HepG2 (cell line): Measurements from ENCODE around the gene PIM3. TPM values are rescaled to one million over a fixed set of nuclear protein-coding genes. Genes with fewer than 3 reads are reported as not detected.

ENCODE experiments used
- ARNTL ChIP-seq: sonication (generic); formaldehyde crosslinking; IDR thresholded peaks from 2 replicates; pipeline ENCODE4 v1.4.0; 2020; ENCODE audit warnings: mild to moderate bottlenecking, missing genetic modification reagents
- CBX1 ChIP-seq: IDR thresholded peaks from one replicate; pipeline ENCODE4 v1.6.1; 2016; ENCODE audit warnings: antibody characterized with exemption, low read depth
- GMEB1 ChIP-seq: sonication (generic); formaldehyde crosslinking; IDR thresholded peaks from 2 replicates; pipeline ENCODE4 v1.5.1; 2020; ENCODE audit warnings: missing genetic modification reagents, mild to moderate bottlenecking, borderline replicate concordance
- HDAC6 ChIP-seq: fragments of 200-600 bp; sonication (generic); IDR thresholded peaks from 2 replicates; pipeline ENCODE4 v1.7.0; 2017; ENCODE audit warnings: mild to moderate bottlenecking, antibody characterized with exemption, low read length, low read depth
- HMGXB4 ChIP-seq, 2 experiments: sonication (generic) in 1 of 2; formaldehyde crosslinking in 1 of 2; IDR thresholded peaks; 2 replicates each; pipeline versions ENCODE4 v1.4.0 to v1.6.1; 2018 to 2020; ENCODE audit warnings: missing genetic modification reagents in 2 of 2, borderline replicate concordance in 1 of 2, low read depth in 1 of 2, mild to moderate bottlenecking in 1 of 2, missing biosample characterization in 1 of 2
- JARID2 ChIP-seq: sonication (generic); formaldehyde crosslinking; IDR thresholded peaks from 2 replicates; pipeline ENCODE4 v1.8.1; 2023; ENCODE audit warnings: missing genetic modification reagents, inconsistent platforms; ENCODE audit not compliant: insufficient replicate concordance
- JDP2 ChIP-seq: sonication (generic); formaldehyde crosslinking; IDR thresholded peaks from 2 replicates; pipeline ENCODE4 v1.8.1; 2022; ENCODE audit warnings: missing genetic modification reagents, borderline replicate concordance
- MAX ChIP-seq: IDR thresholded peaks from 2 replicates; pipeline ENCODE4 v1.6.1; 2012; ENCODE audit warnings: inconsistent platforms
- PHF8 ChIP-seq: sonication (generic); formaldehyde crosslinking; IDR thresholded peaks from 2 replicates; pipeline ENCODE4 v1.5.0; 2020; ENCODE audit warnings: missing genetic modification reagents
- RBFOX2 ChIP-seq: fragments of 200-400 bp; formaldehyde crosslinking; IDR thresholded peaks from 2 replicates; pipeline ENCODE4 v1.6.1; 2017; ENCODE audit warnings: low read depth, mild to moderate bottlenecking, low read length
- RERE ChIP-seq: IDR thresholded peaks from 2 replicates; pipeline ENCODE4 v1.6.1; 2016; ENCODE audit warnings: low read depth, missing genetic modification reagents, missing compliant biosample characterization
- SAP130 ChIP-seq: IDR thresholded peaks from 2 replicates; pipeline ENCODE4 v1.6.1; 2016; ENCODE audit warnings: low read depth
- SSRP1 ChIP-seq: IDR thresholded peaks from 2 replicates; pipeline ENCODE4 v1.6.1; 2016; ENCODE audit warnings: control low read depth
- TBP ChIP-seq: sonication (generic); formaldehyde crosslinking; IDR thresholded peaks from 2 replicates; pipeline ENCODE4 v1.5.0; 2020; ENCODE audit warnings: missing genetic modification reagents
- TOPORS ChIP-seq: sonication (generic); formaldehyde crosslinking; IDR thresholded peaks from 2 replicates; pipeline ENCODE4 v1.8.0; 2023; ENCODE audit warnings: mild to moderate bottlenecking, missing genetic modification reagents
- YEATS4 ChIP-seq: sonication (generic); formaldehyde crosslinking; IDR thresholded peaks from 2 replicates; pipeline ENCODE4 v1.4.0; 2020; ENCODE audit warnings: missing genetic modification reagents, borderline replicate concordance
- ZFYVE20 ChIP-seq: sonication (generic); formaldehyde crosslinking; IDR thresholded peaks from 2 replicates; pipeline ENCODE4 v1.8.0; 2023; ENCODE audit warnings: low read depth, mild to moderate bottlenecking, moderate library complexity, missing genetic modification reagents, borderline replicate concordance
- ZNF263 ChIP-seq: sonication (generic); formaldehyde crosslinking; IDR thresholded peaks from 2 replicates; pipeline ENCODE4 v1.4.0; 2020; ENCODE audit warnings: missing genetic modification reagents
- ZNF768 ChIP-seq: sonication (generic); formaldehyde crosslinking; IDR thresholded peaks from 2 replicates; pipeline ENCODE4 v1.4.0; 2020; ENCODE audit warnings: missing genetic modification reagents
- ZSCAN29 ChIP-seq: sonication (generic); formaldehyde crosslinking; conservative IDR thresholded peaks from 2 replicates; pipeline ENCODE4 v1.4.0; 2020; ENCODE audit warnings: mild to moderate bottlenecking, missing genetic modification reagents
- polyA plus RNA-seq, 8 experiments: library from polyadenylated mRNA; depleted of rRNA in 3 of 8; stranded (reverse) in 7 of 8; unstranded in 1 of 8; fragments of >200 nt; fragmentation: Illumina TruSeq in 4 of 8; extraction: Trizol in 4 of 8; gene quantifications; 2 replicates each; pipeline versions ENCODE4 v1.2.1 to v1.2.3, GENCODE V29; 2011 to 2016; ENCODE audit warnings: low read depth in 4 of 8, missing spikeins in 1 of 8, mixed read lengths in 1 of 8; ENCODE audit not compliant: insufficient read depth in 1 of 8
- total RNA-seq, 5 experiments: library from RNA; depleted of rRNA; stranded (reverse); fragments of >200 nt; fragmentation: Illumina TruSeq; extraction: Trizol; gene quantifications; 2 replicates each; pipeline ENCODE4 v1.2.3, GENCODE V29; 2016; ENCODE audit warnings: low read depth in 1 of 5

The PIM3 gene
- total and polyA plus RNA-seq, 2 of the 13 experiments (the other 11 are each of a cell fraction or from before 2014, with no cell fraction given): 21.6 to 31.2 TPM

GRCh38 chr22:49961005-49961600, 531 bp downstream of the PIM3 start (continued):
- TF ChIP-seq TOPORS (CRISPR knock-in tag) (no peak), TBP (CRISPR knock-in tag) (no peak), JARID2 (CRISPR knock-in tag) (no peak), HDAC6 (no peak), SAP130 (CRISPR knock-in tag) (peak; percentile 30; the same call in 1 of the 2 replicates), ZNF263 (peak; percentile 7; the same call in 1 of the 2 replicates), ZNF768 (CRISPR knock-in tag) (peak; percentile 9; the same call in 1 of the 2 replicates), ZFYVE20 (CRISPR knock-in tag) (0 out of 2 replicates have a peak, but pooled peaks have one; percentile 1), RBFOX2 (peak; percentile 26), SSRP1 (CRISPR knock-in tag) (no peak), CBX1 (peak; percentile 2), YEATS4 (CRISPR knock-in tag) (0 out of 2 replicates have a peak, but pooled peaks have one; percentile 12), ZSCAN29 (0 out of 2 replicates have a peak, but pooled peaks have one; percentile 2), ARNTL (no peak), PHF8 (no peak; the same call in 1 of the 2 replicates), JDP2 (no peak), MAX (0 out of 2 replicates have a peak, but pooled peaks have one; percentile 50), RERE (CRISPR knock-in tag) (no peak), HMGXB4 (CRISPR knock-in tag; IDR thresholded peaks at IDR 0.05; ENCODE audit: borderline replicate concordance in 1 of 2, low read depth in 1 of 2) (0 out of 4 replicates have a peak, but pooled peaks of 1 of the 2 experiments have one; percentile 26), GMEB1 (CRISPR knock-in tag) (no peak; the same call in 1 of the 2 replicates)
